Choroid plexus epithelial cell (primary cell): ENCODE measurements around the gene WFDC12.

Source experiments
- DNase-seq: peaks from one replicate; pipeline ENCODE4 v3.0.0-alpha.2; 2010; ENCODE audit warnings: low read depth
- H3K4me3 ChIP-seq: 2 replicates; pipeline ENCODE4 v1.5.1; 2011; ENCODE audit warnings: low read depth, mild to moderate bottlenecking, control low read depth, low read length, moderate library complexity
- TF ChIP-seq, protein P1 (sequence below): conservative IDR thresholded peaks from 2 replicates; pipeline ENCODE4 v1.5.1; 2011; ENCODE audit warnings: low read depth, mild to moderate bottlenecking, control low read depth, inconsistent platforms, low read length, moderate library complexity

WFDC12 gene

GRCh38 chr20:45138561-45139300 is 14.5 kb upstream of the WFDC12 start:
- no peak overlapping the region for H3K4me3 ChIP-seq
- DNase-seq, result peak; percentile 16
- TF ChIP-seq, protein P1, sequence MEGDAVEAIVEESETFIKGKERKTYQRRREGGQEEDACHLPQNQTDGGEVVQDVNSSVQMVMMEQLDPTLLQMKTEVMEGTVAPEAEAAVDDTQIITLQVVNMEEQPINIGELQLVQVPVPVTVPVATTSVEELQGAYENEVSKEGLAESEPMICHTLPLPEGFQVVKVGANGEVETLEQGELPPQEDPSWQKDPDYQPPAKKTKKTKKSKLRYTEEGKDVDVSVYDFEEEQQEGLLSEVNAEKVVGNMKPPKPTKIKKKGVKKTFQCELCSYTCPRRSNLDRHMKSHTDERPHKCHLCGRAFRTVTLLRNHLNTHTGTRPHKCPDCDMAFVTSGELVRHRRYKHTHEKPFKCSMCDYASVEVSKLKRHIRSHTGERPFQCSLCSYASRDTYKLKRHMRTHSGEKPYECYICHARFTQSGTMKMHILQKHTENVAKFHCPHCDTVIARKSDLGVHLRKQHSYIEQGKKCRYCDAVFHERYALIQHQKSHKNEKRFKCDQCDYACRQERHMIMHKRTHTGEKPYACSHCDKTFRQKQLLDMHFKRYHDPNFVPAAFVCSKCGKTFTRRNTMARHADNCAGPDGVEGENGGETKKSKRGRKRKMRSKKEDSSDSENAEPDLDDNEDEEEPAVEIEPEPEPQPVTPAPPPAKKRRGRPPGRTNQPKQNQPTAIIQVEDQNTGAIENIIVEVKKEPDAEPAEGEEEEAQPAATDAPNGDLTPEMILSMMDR, result peak; percentile 75

DNA sequence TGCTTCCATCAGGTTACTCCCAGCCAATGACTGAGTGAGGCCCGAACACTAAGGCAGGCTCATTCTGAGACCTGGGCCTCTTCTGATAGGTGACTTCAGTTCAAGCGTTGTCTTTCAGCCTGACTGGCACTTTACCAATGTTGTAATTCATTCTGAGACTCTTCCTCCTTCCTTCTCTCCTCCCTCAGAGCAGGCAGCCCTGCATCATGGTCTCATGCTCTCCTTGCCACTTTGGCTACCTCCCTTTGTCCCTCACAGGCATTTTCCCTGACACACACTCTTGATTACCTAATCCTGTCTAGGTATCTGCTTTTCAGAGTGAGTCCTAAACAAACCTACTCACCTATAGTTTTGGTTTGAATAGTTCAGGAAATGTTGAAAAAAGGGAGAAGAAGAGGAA is 12.6 kb upstream of the WFDC12 start:
- TF ChIP-seq, protein P1, result no peak
- DNase-seq, result no peak
- no peak overlapping the region for H3K4me3 ChIP-seq

DNA sequence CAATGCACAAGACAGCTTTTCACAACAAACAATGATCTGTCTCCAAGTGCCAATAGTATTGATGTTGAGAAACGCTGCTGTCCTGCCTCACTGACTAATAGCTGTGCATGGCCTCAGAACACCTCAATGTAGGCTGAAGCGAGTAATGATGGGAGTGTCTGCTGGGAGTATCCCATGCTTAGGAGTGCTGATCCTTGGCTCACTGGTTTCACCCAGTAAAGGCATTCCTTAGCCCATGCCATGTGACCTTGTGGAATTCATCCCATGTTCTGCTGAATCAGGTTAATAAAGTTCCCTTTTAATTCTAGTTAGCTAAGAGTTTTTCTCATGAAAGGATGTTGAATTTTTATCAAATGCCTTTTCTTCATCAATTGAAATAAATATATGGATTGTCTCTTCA is 3.8 kb upstream of the WFDC12 start:
- no peak for DNase-seq
- no peak overlapping the region for H3K4me3 ChIP-seq
- TF ChIP-seq, protein P1, result no peak

- no peak overlapping the region for H3K4me3 ChIP-seq
- TF ChIP-seq, protein P1, result no peak
- DNase-seq, result no peak
Measured at GRCh38 chr20:45121388-45121787, 2.9 kb downstream of the WFDC12 start.

DNA sequence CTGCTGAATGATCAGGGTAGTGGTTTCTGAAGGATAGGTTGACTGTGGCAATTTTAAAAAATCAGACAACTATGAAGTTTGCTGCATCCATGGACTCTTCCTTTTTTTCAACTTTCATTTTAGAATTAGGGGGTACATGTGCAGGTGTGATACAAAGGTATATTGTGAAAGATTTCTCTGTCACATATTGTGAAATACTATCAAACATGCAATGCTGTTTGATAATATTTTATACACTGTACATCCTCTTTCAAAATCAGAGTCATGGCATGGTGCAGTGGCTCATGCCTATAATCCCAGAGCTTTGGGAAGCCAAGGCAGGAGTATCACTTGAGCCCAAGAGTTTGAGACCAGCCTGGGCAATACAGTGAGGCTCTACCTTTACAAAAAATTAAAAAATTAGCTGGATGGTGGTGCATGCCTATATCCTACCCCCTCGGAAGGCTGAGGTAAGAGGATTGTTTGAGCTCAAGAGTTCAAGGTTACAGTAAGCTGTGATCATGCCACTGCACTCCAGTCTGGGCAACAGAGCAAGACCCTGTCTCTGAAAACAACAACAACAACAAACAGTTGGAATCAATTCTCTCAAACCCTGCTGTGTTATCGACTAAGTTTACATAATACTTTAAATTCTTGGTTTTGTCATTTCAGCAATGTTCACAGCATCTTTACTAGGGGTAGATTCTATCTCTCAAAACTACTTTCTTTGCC is 4.6 kb downstream of the WFDC12 start:
- TF ChIP-seq, protein P1, result no peak
- no peak overlapping the region for H3K4me3 ChIP-seq
- DNase-seq, result no peak

- TF ChIP-seq, protein P1, result peak; percentile 35
- H3K4me3 ChIP-seq, result no peak overlapping the region
- peak; percentile 34 for DNase-seq
Measured at GRCh38 chr20:45118028-45118427, 6.2 kb downstream of the WFDC12 start.
